ENCODE data around the gene KRTAP10-10.

DNA sequence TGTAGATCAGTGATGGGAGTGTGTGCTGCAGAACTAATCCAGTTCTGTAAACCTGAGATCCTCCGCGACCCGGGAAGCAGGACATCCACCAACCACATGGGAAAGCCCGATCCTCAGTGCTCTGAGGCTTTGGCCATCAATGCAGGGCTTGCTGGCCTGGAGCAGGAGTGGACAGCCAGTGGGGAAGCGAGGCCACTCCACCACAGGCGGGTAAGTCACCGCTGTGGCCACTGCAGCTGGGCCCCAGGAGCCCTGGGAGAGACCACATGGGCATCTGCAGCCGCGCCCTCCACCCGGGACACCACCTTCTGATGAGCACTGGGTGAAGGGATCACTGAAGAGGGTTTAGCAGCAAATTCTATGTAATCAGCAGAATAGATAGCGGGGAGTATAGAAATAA lies 44.0 kb downstream of the KRTAP10-10 start:
- TF ChIP-seq CTCF (IDR thresholded peaks at IDR 0.05; ENCODE audit: low read depth, low read length): no peak
- no peak for TF ChIP-seq EZH2phosphoT487 (IDR thresholded peaks at IDR 0.05; ENCODE audit: low read depth)

Data from OCI-LY3 (cell line).